ENCODE measurements around the gene FN1.

The FN1 gene

GRCh38 chr2:215450188-215451011, 14.5 kb upstream of the FN1 start:
- Histone ChIP-seq H3K9me3 (ENCODE audit: control insufficient read depth, insufficient read depth, low read depth, low read length) (no peaks in the 10 kb centered on the region), H3K4me3 (ENCODE audit: low read depth, low read length) (no peak overlapping the region), H3K27ac (ENCODE audit: extremely low read depth, low read depth, low read length) (no peak overlapping the region), H3K36me3 (ENCODE audit: control insufficient read depth in 2 of 2, insufficient read depth in 1 of 2, low read length in 2 of 2) (no peaks in the 10 kb centered on the region), H3K4me1 (ENCODE audit: control insufficient read depth, insufficient read depth, low read length) (no peaks in the 10 kb centered on the region)
- ChIA-PET CTCF (interaction anchor here (0.6 to 1.3 kb wide), 3 partner anchors 34 to 470 kb away, joined by 3 to 4 read pairs (median 3); no protein-coding TSS in a partner anchor), POLR2A (no interaction called here)
- no peak for TF ChIP-seq SCRT2 (tag by site-specific recombination; IDR thresholded peaks at IDR 0.05)
- TF ChIP-seq ZNF248 (tag by site-specific recombination; IDR thresholded peaks at IDR 0.05) = no peak
- no peak for TF ChIP-seq ZNF398 (tag by site-specific recombination; IDR thresholded peaks at IDR 0.05)
- no peak for TF ChIP-seq ZNF692 (tag by site-specific recombination; IDR thresholded peaks at IDR 0.05)
- no peak for TF ChIP-seq GLIS2 (tag by site-specific recombination; IDR thresholded peaks at IDR 0.05)
- TF ChIP-seq ZNF785 (tag by site-specific recombination; IDR thresholded peaks at IDR 0.05) = no peak
- no peak for TF ChIP-seq PATZ1 (tag by site-specific recombination; IDR thresholded peaks at IDR 0.05)
- peak; percentile 37 for TF ChIP-seq SETDB1 (IDR thresholded peaks at IDR 0.05; ENCODE audit: insufficient read length, low read length)

GRCh38 chr2:215447673-215448081, 11.8 kb upstream of the FN1 start:
- Histone ChIP-seq H3K9me3 (ENCODE audit: control insufficient read depth, insufficient read depth, low read depth, low read length) (no peaks in the 10 kb centered on the region), H3K27ac (ENCODE audit: extremely low read depth, low read depth, low read length) (no peak overlapping the region), H3K4me3 (ENCODE audit: low read depth, low read length) (no peak overlapping the region), H3K36me3 (ENCODE audit: control insufficient read depth in 2 of 2, insufficient read depth in 1 of 2, low read length in 2 of 2) (no peaks in the 10 kb centered on the region), H3K4me1 (ENCODE audit: control insufficient read depth, insufficient read depth, low read length) (no peaks in the 10 kb centered on the region)
- POLR2A ChIA-PET = no interaction called here
- no peak for TF ChIP-seq ZNF239 (tag by site-specific recombination; IDR thresholded peaks at IDR 0.05)
- no peak for TF ChIP-seq ZNF350 (tag by site-specific recombination; IDR thresholded peaks at IDR 0.05)
- no peak for TF ChIP-seq ZNF843 (tag by site-specific recombination; IDR thresholded peaks at IDR 0.05)
- no peak for TF ChIP-seq GLI4 (tag by site-specific recombination; IDR thresholded peaks at IDR 0.05)
- no peak for TF ChIP-seq SETDB1 (IDR thresholded peaks at IDR 0.05; ENCODE audit: insufficient read length, low read length)
- TF ChIP-seq ZNF530 (tag by site-specific recombination; IDR thresholded peaks at IDR 0.05; ENCODE audit: low read depth) = no peak
- no peak for TF ChIP-seq SP2 (tag by site-specific recombination; IDR thresholded peaks at IDR 0.05)
- no peak for TF ChIP-seq ZSCAN4 (tag by site-specific recombination; IDR thresholded peaks at IDR 0.05)
- CTCF ChIA-PET = interaction anchor here (1.2 kb wide), 1 partner anchor 178 kb away, joined by 4 read pairs; no protein-coding TSS in a partner anchor
